HEK293 (cell line): ENCODE results near the gene CYP3A7.

ENCODE experiments used
- CTCF ChIP-seq: fragments of 450-650 bp; formaldehyde crosslinking; IDR thresholded peaks from 2 replicates; pipeline ENCODE4 v1.5.1; 2016; ENCODE audit warnings: missing biosample characterization, missing genetic modification characterization
- MEIS1 ChIP-seq: sonication (generic); formaldehyde crosslinking; IDR thresholded peaks from 2 replicates; pipeline ENCODE4 v1.8.1; 2022; ENCODE audit warnings: missing genetic modification reagents, mild to moderate bottlenecking, borderline replicate concordance
- MYNN ChIP-seq: fragments of 450-650 bp; formaldehyde crosslinking; IDR thresholded peaks from 2 replicates; pipeline ENCODE4 v1.5.1; 2016; ENCODE audit warnings: missing biosample characterization, missing genetic modification characterization, borderline replicate concordance
- REST ChIP-seq: fragments of 450-650 bp; formaldehyde crosslinking; IDR thresholded peaks from 2 replicates; pipeline ENCODE4 v1.5.1; 2016; ENCODE audit warnings: missing biosample characterization, missing genetic modification characterization
- ZNF121 ChIP-seq: fragments of 450-650 bp; formaldehyde crosslinking; IDR thresholded peaks from 2 replicates; pipeline ENCODE4 v1.5.1; 2016; ENCODE audit warnings: missing biosample characterization, missing genetic modification characterization
- ZNF214 ChIP-seq: fragments of 450-650 bp; formaldehyde crosslinking; IDR thresholded peaks from 2 replicates; pipeline ENCODE4 v1.5.1; 2017; ENCODE audit warnings: missing biosample characterization, mild to moderate bottlenecking, missing genetic modification characterization, borderline replicate concordance
- ZNF223 ChIP-seq: fragments of 450-650 bp; formaldehyde crosslinking; IDR thresholded peaks from 2 replicates; pipeline ENCODE4 v1.5.1; 2016; ENCODE audit warnings: missing biosample characterization, missing genetic modification characterization
- ZNF274 ChIP-seq, 2 experiments: fragments of 200-500 bp in 1 of 2; fragments of 450-650 bp in 1 of 2; sonication (Bioruptor generic) in 1 of 2; formaldehyde crosslinking in 1 of 2; IDR thresholded peaks; 2 replicates each; pipeline versions ENCODE4 v1.5.1 to v1.6.1; 2014 to 2016; ENCODE audit warnings: borderline replicate concordance in 1 of 2, inconsistent platforms in 1 of 2, low read length in 1 of 2, missing biosample characterization in 1 of 2, missing genetic modification characterization in 1 of 2
- ZNF280C ChIP-seq: fragments of 450-650 bp; formaldehyde crosslinking; IDR thresholded peaks from 2 replicates; pipeline ENCODE4 v1.5.1; 2016; ENCODE audit warnings: missing biosample characterization, missing genetic modification characterization
- ZNF292 ChIP-seq: fragments of 450-650 bp; formaldehyde crosslinking; IDR thresholded peaks from 2 replicates; pipeline ENCODE4 v1.5.1; 2016; ENCODE audit warnings: low read depth, missing biosample characterization, missing genetic modification characterization, borderline replicate concordance
- ZSCAN16 ChIP-seq: fragments of 450-650 bp; formaldehyde crosslinking; IDR thresholded peaks from 2 replicates; pipeline ENCODE4 v1.5.1; 2016; ENCODE audit warnings: missing biosample characterization, missing genetic modification characterization
- ZSCAN23 ChIP-seq: fragments of 450-650 bp; formaldehyde crosslinking; IDR thresholded peaks from 2 replicates; pipeline ENCODE4 v1.5.1; 2016; ENCODE audit warnings: missing biosample characterization, missing genetic modification characterization
- ZSCAN30 ChIP-seq: fragments of 450-650 bp; IDR thresholded peaks from 2 replicates; pipeline ENCODE4 v1.5.1; 2018; ENCODE audit warnings: missing biosample characterization, mild to moderate bottlenecking, missing genetic modification characterization, moderate library complexity

GRCh38 chr7:99733003-99733402 is 2.0 kb downstream of the CYP3A7 start:
- no peak for TF ChIP-seq ZNF280C (tag by site-specific recombination)
- no peak for TF ChIP-seq CTCF (tag by site-specific recombination)
- TF ChIP-seq REST (tag by site-specific recombination), result no peak
- TF ChIP-seq MEIS1, result no peak
- TF ChIP-seq ZNF121 (tag by site-specific recombination), result no peak
- no peak for TF ChIP-seq MYNN (tag by site-specific recombination)
- no peak for TF ChIP-seq ZNF223 (tag by site-specific recombination)
- TF ChIP-seq ZNF214, result no peak
- TF ChIP-seq ZNF292 (tag by site-specific recombination), result no peak
- TF ChIP-seq ZNF274 (IDR thresholded peaks at IDR 0.05; ENCODE audit: low read length), result no peak
- TF ChIP-seq ZNF274 (tag by site-specific recombination; IDR thresholded peaks at IDR 0.05; ENCODE audit: borderline replicate concordance), result no peak
- no peak for TF ChIP-seq ZSCAN30 (tag by site-specific recombination)
- no peak for TF ChIP-seq ZSCAN16 (tag by site-specific recombination)
- TF ChIP-seq ZSCAN23 (tag by site-specific recombination), result no peak
